ENCODE data around the gene IGF2BP1.

DNA sequence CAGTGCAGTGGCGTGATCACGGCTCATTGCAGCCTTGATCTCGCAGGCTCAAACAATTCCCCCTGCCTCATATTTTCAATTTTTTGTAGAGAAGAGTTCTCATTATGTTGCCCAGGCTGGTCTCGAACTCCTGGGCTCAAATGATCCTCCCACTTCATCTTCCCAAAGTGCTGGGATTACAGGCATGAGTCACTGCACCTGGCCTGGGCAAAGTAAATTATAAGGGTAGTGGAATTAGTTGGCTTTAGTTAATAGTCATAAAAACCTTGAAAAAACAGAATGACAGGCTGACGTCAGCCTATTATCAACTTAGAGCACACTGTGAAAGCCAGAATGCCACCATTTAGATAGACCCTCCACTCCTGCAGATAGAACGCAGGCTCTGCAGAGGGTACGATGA, 91.9 kb downstream of the IGF2BP1 start:
- no peak for TF ChIP-seq CTCF (IDR thresholded peaks at IDR 0.05)
- TF ChIP-seq POLR2A (IDR thresholded peaks at IDR 0.05) = no peak

Data from testis (tissue), 2 donors.